Mucosa of descending colon (tissue), 3 donors: ENCODE measurements around the gene PTPRT. TPM values are rescaled to one million over a fixed set of nuclear protein-coding genes. Genes with fewer than 3 reads are reported as not detected.

ENCODE experiments used
- ATAC-seq: fragments of 200-7000 bp; cut with Tn5 transposase; one replicate; pipeline ENCODE4 v1.9.1; 2020; ENCODE audit warnings: mild to moderate bottlenecking, moderate library complexity
- DNase-seq, 3 donors: peaks; one replicate each; pipeline ENCODE4 v3.0.0-alpha.2; 2020
- H3K36me3 ChIP-seq: fragments of 200-600 bp; one replicate; pipeline ENCODE4 v1.8.0; 2021; ENCODE audit warnings: low read depth, mild to moderate bottlenecking
- H3K4me1 ChIP-seq: fragments of 200-600 bp; one replicate; pipeline ENCODE4 v1.8.0; 2021; ENCODE audit warnings: low read depth, mild to moderate bottlenecking
- H3K4me3 ChIP-seq: fragments of 200-600 bp; one replicate; pipeline ENCODE4 v1.8.0; 2021; ENCODE audit warnings: mild to moderate bottlenecking
- H3K9me3 ChIP-seq: fragments of 200-600 bp; one replicate; pipeline ENCODE4 v1.8.0; 2021; ENCODE audit warnings: mild to moderate bottlenecking
- CTCF ChIP-seq: fragments of 200-600 bp; IDR thresholded peaks from one replicate; pipeline ENCODE4 v1.8.0; 2022; ENCODE audit warnings: antibody characterized with exemption, mild to moderate bottlenecking
- intact Hi-C, 2 donors: fragments of 100-400 bp; cut with DNase I in 1 of 2; cut with micrococcal nuclease in 1 of 2; formaldehyde crosslinking; loops; one replicate each; pipeline versions ENCODE4 v1.11.0 to v1.11.1; 2022; cut with DNase I, micrococcal nuclease
- total RNA-seq, 3 donors: library from RNA; stranded (reverse); fragmentation: NEBNext Ultra II Directional in 2 of 3; extraction: Animal tissue kit (Norgen Biotek cat#: 25700) in 2 of 3; gene quantifications; one replicate each; pipeline versions ENCODE4 v1.2.1 to v1.2.4, GENCODE V29; 2021 to 2023
- donor health status: DM: no; HTN: no; CAD: no; lungs with moderate emphysema.
- donor health status: DM: no; HTN: no; CAD: no.
- donor health status: DM: no; HTN: yes; CAD: no.

PTPRT gene
- total RNA-seq, 3 donors from 2014 or later = 0.19 to 0.43 (median 0.38) TPM

GRCh38 chr20:42678895-42679294, 510.8 kb downstream of the PTPRT start:
- intact Hi-C loops = no loop called here
- Histone ChIP-seq H3K4me3 (no peak overlapping the region), H3K36me3 (no peaks in the 10 kb centered on the region), H3K9me3 (no peaks in the 10 kb centered on the region), H3K4me1 (no peaks in the 10 kb centered on the region)
- DNase-seq (peak in 1 of 3 donors; percentile 2), ATAC-seq (no peak)
- TF ChIP-seq CTCF = no peak

- no peak for TF ChIP-seq CTCF
- ATAC-seq (no peak), DNase-seq (no peak)
- Histone ChIP-seq H3K4me1 (no peaks in the 10 kb centered on the region), H3K9me3 (no peaks in the 10 kb centered on the region), H3K4me3 (no peak overlapping the region), H3K36me3 (no peaks in the 10 kb centered on the region)
- intact Hi-C loops = no loop called here
These were observed 533.6 kb downstream of the PTPRT start for GRCh38 chr20:42656130-42656529.

GRCh38 chr20:42652266-42652665, 537.4 kb downstream of the PTPRT start:
- Histone ChIP-seq H3K4me3 (no peak overlapping the region), H3K4me1 (no peaks in the 10 kb centered on the region), H3K36me3 (no peaks in the 10 kb centered on the region), H3K9me3 (no peaks in the 10 kb centered on the region)
- no peak for TF ChIP-seq CTCF
- intact Hi-C loops = no loop called here
- ATAC-seq (no peak), DNase-seq (no peak)

GRCh38 chr20:42650191-42650746, 539.4 kb downstream of the PTPRT start:
- ATAC-seq (no peak), DNase-seq (no peak)
- TF ChIP-seq CTCF = no peak
- Histone ChIP-seq H3K36me3 (no peaks in the 10 kb centered on the region), H3K9me3 (no peaks in the 10 kb centered on the region), H3K4me3 (no peak overlapping the region), H3K4me1 (no peaks in the 10 kb centered on the region)
- intact Hi-C loops = no loop called here

GRCh38 chr20:42649748-42650147, 540.0 kb downstream of the PTPRT start:
- no peak for ATAC-seq
- intact Hi-C loops = no loop called here

More at GRCh38 chr20:42649748-42650147, 540.0 kb downstream of the PTPRT start:
- no peak for TF ChIP-seq CTCF
- Histone ChIP-seq H3K9me3 (no peaks in the 10 kb centered on the region), H3K4me3 (no peak overlapping the region), H3K4me1 (no peaks in the 10 kb centered on the region), H3K36me3 (no peaks in the 10 kb centered on the region)
- DNase-seq = no peak
